Activated CD8-positive, alpha-beta memory T cell treated with anti-CD3 and anti-CD28 coated beads for 48 hours (primary cell): Measurements from ENCODE around the gene COQ8A.
"Not testable (repeated sequence)": the region's sequence is repeated elsewhere in the genome, so short reads cannot be mapped to it uniquely, and the experiment has no call there.

ENCODE experiments used
- DNase-seq, 3 experiments: peaks; one replicate each; pipeline ENCODE4 v3.0.0-alpha.2; 2020; ENCODE audit warnings: low read depth in 2 of 3, low spot score in 2 of 3

The COQ8A gene

DNA sequence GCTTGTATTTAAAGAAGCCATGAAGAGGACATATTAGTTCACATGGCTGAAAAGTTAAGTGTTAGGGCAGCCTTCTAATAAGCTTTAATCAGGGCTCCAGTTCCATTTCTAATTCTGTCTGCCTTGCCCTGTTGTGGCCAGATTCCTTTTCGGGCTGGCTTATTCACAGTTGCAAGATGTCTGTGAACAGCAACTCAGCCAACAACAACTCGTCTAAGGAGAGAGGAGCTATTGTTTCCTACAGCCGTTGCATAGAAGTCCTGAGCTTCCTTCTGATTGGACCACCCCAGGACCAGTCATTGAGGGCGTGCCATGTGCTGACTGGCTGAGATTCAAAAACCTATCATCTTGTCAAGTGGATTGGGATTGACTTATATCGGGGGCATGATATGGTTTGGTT is 18.6 kb upstream of the COQ8A start:
- DNase-seq, result no peak

DNA sequence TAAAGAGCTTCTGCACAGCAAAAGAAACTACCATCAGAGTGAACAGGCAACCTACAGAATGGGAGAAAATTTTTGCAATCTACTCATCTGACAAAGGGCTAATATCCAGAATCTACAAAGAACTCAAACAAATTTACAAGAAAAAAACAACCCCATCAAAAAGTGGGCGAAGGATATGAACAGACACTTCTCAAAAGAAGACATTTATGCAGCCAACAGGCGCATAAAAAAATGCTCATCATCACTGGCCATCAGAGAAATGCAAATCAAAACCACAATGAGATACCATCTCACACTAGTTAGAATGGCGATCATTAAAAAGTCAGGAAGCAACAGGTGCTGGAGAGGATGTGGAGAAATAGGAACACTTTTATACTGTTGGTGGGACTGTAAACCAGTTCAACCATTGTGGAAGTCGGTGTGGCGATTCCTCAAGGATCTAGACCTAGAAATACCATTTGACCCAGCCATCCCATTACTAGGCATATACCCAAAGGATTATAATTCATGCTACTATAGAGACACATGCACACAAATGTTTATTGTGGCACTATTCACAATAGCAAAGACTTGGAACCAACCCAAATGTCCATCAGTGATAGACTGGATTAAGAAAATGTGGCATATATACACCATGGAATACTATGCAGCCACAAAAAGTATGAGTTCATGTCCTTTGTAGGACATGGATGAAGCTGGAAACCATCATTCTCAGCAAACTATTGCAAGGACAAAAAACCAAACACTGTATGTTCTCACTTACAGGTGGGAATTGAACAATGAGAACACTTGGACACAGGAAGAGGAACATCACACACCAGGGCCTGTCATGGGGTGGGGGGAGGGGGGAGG is 10.6 kb upstream of the COQ8A start:
- not testable (repeated sequence) for DNase-seq

DNA sequence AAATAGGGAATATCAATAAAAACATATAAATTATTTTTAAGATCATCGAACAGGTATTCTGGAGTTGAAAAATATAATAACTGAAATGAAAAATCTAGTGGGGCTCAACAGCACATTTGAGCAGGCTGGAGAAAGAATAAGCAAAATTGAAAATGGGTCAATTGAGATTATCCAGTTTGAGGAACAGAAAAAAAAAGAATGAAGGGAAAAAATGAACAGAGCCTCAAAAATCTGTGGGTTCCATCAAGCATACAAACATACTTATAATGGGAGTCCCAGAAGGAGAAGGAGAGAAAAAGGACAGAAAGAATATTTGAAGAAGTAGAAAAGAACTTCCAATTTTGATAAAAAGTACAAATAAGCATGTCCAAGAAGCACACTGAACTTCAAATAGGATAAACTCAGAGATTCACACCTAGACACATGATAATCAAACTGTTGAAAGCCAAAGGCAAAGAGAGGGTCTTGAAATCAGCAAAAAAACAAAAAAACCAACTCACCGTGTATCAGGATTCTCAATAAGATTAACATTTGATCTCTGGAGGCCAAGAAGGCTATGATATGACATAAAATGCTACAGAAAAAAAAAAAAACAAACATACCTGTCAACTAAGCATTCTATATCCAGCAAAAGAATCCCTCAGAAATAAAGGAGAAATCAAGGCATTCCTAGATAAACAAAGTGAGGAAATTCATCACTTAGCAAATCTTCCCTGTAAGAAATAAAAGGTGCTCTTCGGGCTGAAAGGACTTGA is 5.4 kb upstream of the COQ8A start:
- no peak for DNase-seq

DNA sequence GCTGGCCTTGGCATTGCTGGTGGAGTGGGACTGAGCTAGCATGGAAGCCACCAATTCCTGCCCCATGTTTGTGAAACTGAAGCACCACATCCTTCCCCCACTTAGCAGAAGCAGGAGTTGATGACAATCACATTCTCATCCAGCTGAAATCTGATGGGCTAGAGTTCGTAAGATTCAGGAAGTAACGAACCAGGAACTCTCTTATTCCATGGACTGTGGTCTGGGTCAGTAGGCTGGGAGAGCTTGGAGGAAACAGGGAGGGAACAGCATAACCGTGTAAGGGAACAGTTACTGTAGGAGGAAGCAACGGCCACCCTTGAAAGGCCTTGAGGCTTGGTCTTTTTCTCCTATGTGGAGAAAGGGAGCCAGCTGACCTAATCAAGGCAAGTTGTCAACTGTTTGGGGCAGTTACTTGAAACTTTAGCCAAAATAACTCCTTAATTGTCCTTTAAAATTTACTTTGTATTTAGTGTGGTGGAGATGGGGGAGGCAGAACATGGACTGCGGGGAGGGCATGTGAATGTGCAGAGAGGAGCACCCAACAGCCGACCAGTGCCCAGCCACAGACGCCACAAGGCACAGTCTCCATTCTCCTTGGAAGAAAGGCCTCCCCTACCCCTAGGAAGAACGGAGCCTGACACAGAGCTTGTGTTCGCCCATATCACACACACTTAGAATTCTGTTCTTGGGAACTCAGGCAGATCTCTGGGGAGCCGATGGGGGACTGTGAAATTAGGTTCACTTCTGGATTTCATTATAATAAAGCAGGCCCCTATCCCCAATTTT is 2.0 kb upstream of the COQ8A start:
- no peak for DNase-seq

DNA sequence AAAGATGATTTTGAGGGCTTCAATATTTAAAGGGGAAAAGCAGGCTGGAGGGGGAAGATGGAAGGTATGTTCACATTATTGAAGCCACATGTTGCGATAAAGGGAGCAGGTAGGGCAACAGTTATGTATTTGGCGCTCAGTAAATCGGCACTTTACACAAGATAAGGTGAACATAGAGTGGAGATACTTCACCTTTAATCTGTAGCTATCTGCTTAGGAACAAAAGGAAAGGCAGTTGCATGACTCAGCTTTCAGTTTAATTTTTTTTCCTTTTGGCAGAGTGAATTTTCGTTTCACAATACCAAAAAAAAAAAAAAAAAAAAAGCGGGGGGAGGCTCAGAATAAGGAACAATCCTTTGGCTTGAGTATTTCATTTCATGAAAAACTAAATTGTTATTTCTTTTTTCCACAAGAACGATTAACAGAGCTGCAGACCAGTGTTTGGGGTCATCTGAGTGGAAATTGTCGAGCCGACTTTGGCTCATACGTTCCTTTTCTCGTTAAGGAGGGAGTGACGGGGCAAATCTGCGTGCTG is 1.1 kb upstream of the COQ8A start:
- DNase-seq, result no peak

DNA sequence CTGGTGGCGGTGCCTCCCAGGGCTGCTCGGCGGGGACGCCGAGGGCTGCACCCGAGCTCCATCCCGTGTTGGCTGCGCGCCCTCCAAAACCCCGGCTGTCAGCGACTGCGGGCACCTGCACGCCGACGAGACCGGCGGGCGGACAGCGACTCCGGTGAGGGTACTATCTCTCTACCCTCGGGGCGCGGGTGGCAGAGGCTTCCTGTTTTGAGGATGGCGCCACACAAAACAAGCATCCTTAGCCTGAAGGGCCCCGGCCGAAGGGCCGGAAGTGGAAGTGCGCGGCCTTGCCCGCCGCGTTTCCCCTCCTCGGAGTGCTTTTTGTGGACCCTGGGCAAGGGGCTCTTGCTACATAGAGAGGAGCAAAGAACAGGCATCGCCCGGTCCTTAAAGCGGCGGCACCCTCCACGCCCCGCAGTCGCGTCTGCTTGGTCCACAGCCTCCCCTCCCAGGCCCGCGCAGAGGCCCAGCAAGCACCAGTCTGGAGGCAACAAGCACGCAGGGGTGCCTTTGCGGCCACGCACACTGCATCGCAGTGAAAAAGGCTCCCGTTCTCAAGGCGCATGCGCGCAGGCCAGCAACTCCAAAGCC is 561 bp upstream of the COQ8A start:
- peak in 1 of 3 experiments; percentile 50 for DNase-seq

DNA sequence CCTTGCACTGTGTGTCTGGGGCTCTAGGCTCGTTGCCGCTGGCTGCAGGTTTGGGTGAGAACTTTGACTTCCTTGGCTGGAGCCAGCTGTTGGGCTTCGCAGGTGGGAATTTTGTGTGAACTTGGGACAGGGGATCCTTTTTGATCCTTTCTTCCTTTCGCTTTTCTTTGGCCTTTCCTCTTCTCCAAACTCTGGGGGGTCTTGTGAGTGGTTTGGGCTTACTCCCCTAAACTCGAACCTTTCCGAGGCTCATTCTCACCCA is 643 bp downstream of the COQ8A start:
- no peak for DNase-seq

DNA sequence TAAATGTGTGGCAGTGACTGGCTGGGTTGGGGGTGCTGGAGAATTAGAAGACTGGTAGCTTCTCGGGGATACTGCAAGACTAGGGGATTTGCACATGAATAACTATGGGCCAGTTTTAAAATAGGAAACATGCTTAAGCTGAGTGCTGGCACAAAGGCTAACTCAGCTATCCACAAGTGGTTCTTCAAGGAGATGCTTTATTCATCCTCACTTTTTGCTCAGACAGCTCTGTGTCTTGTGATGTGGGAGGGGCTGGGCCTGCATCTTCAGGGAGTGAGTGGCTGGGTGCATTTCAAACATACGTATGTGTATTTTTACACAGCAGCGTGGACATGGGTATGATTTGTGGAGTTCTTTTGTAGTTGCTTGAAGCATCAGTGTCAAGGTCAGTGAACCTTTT is 2.3 kb downstream of the COQ8A start:
- DNase-seq, result no peak

DNA sequence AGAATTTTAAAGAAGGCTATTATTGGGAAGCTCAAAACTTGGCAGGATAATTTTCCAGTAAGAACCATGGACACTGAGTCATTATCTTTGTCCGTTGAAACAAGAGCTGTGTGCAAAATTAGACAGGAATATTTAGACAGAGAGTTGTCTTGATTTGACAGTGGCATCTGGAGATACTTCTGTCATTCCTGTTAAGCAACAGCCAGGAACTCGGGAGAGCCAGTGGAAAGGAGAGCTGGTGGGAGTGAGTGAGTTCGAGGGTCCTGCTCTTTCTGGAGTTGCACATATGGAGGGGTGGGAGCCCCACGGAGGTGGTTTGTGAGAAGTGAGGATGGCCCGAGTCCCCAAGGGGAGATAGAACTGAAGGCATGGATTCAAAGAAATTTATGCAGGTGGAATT is 3.1 kb downstream of the COQ8A start:
- DNase-seq, result no peak

DNA sequence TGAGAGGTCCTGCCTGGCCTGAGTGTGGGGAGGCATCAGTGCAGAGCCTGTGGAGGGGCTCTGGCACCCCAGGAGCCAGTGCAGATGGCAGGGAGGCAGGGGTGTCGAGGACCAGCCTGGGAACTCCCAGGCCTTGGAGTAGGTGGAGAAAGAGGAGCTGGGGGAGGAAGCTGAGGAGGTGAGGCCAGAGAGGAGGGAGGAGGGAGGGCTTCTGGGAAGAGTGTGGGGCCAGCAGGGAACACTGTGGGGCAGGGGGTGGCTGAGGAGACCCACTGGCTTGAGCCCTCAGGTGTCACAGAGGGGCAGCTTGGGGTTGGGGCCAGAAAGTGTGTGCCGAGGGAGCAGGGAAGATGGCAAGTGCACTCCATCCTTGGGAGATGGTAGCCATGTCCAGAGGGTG is 3.8 kb downstream of the COQ8A start:
- DNase-seq, result no peak

DNA sequence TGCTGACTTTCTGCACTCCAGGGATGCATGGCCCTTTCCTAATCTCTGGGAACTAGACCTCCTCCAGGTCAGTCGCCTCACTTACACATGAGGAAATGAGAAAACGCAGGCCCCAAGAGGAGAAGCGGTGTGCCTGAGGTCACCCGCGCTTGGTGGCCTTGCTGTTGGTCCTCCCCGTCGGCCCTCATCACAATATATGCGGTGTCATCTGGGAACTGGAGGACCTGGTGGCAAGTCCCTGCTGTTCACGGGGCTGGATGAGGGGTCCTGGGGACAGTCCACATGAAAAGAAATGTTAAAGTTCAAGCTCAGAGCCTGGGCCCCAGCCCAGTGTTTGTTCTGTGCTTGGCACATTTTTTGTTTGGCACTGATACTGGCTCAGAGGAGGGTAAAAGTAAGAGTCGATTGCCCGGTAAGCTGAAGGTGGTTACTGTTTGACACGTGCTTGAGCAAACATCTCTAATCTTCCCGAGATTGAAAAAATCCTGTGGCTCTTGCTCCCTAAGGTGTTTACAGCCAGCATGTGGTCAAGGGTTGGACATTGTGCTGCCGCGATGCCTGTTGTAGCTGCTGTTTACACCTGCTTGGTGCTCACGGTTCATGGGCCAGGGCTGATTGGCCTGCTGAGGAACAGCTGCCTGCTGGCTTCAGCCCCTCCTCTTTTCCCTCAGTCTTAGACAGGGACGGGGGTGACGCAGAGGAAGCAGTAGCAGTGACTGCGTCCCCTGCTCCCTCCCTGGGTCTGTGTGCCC is 5.2 kb downstream of the COQ8A start:
- no peak for DNase-seq

DNA sequence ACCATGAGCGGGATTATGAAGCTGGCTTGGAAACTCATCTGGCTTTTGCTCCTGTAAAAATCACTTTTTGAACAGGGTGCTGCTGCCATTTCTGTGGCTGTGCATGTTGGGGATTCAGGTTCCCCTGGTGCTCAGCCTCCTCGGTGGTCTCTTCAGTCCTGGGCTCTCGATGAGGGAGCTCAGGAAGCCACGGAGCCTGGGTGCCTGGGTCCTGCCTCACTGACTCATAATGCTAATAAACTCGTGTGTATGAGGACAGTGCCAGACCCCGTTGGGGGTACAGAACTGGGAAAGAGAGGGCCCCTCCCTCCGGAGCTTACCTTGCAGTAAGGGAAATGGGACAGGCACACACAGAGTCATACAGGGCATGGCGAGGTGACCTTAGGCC is 5.8 kb downstream of the COQ8A start:
- DNase-seq, result no peak

DNA sequence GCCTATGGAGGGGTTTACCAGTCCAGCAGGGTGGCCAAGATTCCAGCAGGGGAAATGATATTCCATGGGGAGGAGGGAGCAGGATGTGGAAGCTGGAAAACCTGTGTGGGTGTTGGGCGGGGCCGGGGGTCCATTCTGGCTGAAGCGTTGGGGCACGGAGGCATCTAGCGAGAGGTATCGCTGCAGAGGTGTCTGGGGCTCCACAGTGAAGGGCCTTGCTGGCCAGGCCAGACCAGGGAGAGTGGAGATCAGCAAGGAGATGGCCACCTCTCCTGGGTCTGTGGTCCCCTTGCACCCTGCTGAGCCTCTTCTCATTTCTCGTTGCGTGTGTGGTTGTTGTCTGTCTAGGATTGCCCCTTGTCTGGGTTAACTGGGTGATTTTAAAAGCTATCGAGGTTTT is 6.2 kb downstream of the COQ8A start:
- DNase-seq, result no peak

DNA sequence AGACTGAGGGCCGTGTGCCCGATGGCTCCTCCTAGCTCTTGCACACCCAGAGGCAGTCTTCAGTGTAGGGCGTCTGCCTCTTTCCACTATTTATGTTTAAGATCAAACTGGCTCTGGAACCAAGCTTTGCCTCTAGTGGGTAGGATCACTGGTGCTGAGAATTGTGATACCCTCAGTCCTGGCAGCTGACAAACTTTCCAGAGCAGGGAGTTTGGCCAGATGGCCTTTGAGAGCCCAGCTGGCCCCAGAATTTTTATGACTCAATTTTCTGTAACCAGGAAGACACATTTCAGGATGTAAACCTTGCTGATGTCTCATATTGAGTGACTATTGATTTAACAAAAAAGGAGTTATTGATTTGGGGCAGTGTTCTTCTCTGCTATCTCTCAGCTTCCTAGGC is 6.7 kb downstream of the COQ8A start:
- no peak for DNase-seq

DNA sequence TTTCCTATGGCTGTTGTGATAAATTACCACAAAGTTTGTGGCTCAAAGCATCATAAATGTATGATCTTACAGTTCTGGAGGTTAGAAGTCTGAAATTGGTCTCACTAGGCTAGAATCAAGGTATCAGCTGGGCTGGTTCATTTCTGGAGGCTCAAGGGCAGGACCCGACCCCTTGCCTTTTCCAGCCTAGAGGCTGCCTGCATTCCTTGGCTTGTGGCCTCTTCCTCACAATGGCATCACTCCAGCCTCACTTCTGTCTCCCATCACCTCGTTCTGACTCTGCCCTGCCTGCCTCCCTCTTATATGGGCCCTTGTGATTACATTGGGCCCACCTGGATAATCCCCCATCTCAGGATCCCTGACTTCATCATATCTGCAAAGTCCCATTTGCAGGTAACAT is 8.0 kb downstream of the COQ8A start:
- DNase-seq, result no peak

DNA sequence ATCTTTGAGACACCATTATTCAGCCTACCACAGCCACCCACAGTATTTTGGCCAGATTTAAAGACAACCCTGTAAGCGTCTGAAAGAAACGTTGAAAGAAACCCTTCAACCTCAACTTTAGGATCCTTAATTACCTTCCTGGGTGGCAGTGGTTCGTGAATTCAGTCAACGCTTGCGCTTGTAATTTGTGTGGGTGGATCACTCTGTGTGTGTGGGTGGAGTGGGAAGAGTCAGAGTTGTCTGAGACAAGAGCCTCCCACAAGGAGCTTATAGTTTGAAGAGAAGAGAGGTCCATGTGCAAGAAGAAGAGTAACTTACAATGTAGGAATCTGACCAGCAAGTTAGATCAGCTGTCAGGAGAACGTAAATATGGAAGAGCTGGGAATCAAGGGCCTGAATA is 8.4 kb downstream of the COQ8A start:
- no peak for DNase-seq

DNA sequence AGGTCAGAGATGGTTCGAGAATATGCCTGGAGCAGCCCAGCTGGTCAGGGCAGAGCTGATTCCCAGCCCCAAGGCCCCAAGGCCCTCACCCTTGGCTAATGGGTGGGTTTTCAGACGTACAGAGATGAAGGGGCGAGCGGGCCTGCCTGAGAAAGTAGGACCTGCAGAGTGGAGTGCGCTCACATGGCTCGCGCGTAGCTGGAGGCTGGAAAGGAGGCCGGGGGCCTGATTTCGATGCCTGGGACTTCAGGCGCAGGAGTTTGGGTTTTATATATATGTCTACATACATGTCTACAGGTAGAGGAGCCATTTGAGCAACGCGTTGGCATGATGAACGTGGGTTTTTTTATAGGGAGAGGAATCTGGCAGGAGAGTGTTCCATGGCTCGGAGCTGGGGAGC is 8.9 kb downstream of the COQ8A start:
- DNase-seq, result no peak

DNA sequence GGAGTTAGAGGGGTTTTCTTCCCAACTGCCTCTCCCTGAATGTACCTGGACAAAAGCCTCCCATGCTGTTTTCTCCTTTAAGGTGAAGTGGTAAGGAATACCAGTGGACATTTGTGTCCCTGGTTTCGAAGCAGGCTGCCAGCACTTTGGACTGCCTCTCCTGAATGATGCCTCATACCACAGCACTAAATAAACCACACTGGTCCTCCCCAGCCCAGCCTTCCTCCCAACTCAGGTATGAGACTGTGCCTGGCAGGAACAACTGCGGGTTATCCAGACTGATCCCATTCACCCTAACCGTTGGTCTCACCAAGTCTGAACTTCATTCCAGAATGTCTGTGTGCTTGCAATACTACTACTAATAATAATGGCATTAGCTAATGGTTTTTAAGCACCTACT is 9.3 kb downstream of the COQ8A start:
- DNase-seq, result no peak

DNA sequence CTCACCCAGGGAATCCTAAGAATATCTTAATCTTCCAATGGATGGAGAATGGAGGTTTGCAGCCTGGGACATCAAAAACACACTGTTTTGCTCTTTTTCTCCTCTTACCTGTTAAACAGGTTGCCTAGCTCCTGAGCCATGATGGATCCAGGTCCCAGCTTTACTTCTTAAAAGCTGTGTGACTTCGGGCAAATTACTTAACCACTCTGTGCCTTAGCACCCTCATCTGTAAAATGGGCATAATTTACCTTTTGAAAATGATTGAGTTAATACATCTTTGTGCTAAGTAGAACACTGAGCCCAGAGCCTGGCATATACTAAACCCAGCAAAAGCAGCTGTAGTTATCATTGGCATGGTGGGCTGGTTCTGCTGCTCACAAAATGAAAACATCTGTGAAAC is 10.2 kb downstream of the COQ8A start:
- no peak for DNase-seq

DNA sequence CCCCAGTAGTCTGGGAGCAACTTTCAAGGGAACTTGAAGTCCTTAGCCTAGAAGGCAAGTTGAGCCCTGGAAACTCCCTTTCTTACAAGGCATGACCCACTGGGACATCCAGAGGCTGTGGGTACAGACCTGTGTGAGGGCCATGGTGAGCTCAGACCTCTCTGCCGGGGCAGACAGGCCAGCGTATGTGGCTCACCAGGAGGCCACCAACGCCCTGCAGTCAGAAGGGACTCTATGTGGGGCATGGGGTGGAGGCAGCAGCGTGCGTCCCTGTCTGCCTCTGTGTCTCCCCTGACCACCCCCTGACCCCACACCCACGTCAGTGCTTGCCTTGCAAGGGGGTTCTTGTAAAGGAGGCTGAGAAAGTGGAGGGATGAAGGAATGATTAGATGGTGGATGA is 10.8 kb downstream of the COQ8A start:
- DNase-seq, result no peak
